ENCODE results near the gene DRD1. TPM values are rescaled to one million over a fixed set of nuclear protein-coding genes. Genes with fewer than 3 reads are reported as not detected.

Gene DRD1
- total RNA-seq, 2 donors from 2014 or later: 0.10 TPM; not detected in 1

- H3K27ac ChIP-seq: peak overlapping the region; percentile 68
Measured at GRCh38 chr5:175479125-175479881, 35.3 kb upstream of the DRD1 start.

GRCh38 chr5:175478384-175479124 is 34.6 kb upstream of the DRD1 start, which contains the start of gene SFXN1:
SFXN1 (plus strand) TSS chr5:175478560; CDS start chr5:175492104, 13,544 bp downstream.
- peak within 1 kb of the TSS; percentile 72 for H3K4me3 ChIP-seq
- no peak for TF ChIP-seq CTCF (IDR thresholded peaks at IDR 0.05)
- H3K27me3 ChIP-seq: no peaks in the 10 kb centered on the region
- H3K4me1 ChIP-seq: no peaks in the 10 kb centered on the region
- peak within 1 kb of the TSS; percentile 82 to 84 for H3K9ac ChIP-seq (ENCODE audit: low read depth in 2 of 2, low read length in 2 of 2)
- no peaks in the 10 kb centered on the region for H3K9me3 ChIP-seq
- no peaks in the 10 kb centered on the region for H3K36me3 ChIP-seq
- peak; percentile 87 for DNase-seq
- H3K27ac ChIP-seq: peak within 1 kb of the TSS; percentile 68
- intact Hi-C loops (cut with DNase I): no loop called here

More at GRCh38 chr5:175479125-175479881, 35.3 kb upstream of the DRD1 start:
- intact Hi-C loops (cut with DNase I): no loop called here
- Histone ChIP-seq H3K4me3 (peak overlapping the region; percentile 72), H3K9ac (ENCODE audit: low read depth in 2 of 2, low read length in 2 of 2) (peak overlapping the region; percentile 82 to 84), H3K9me3 (no peaks in the 10 kb centered on the region), H3K27me3 (no peaks in the 10 kb centered on the region), H3K36me3 (no peaks in the 10 kb centered on the region), H3K4me1 (no peaks in the 10 kb centered on the region)
- DNase-seq: peak; percentile 66
- TF ChIP-seq CTCF (IDR thresholded peaks at IDR 0.05): no peak

- peak overlapping the region; percentile 68 for H3K27ac ChIP-seq
- H3K9ac ChIP-seq (ENCODE audit: low read depth in 2 of 2, low read length in 2 of 2): peak overlapping the region; percentile 42 to 84
- no peaks in the 10 kb centered on the region for H3K4me1 ChIP-seq
- DNase-seq: no peak
- peak overlapping the region; percentile 72 for H3K4me3 ChIP-seq
- no peaks in the 10 kb centered on the region for H3K36me3 ChIP-seq
- intact Hi-C loops (cut with DNase I): no loop called here
- H3K9me3 ChIP-seq: no peaks in the 10 kb centered on the region
- no peaks in the 10 kb centered on the region for H3K27me3 ChIP-seq
- no peak for TF ChIP-seq CTCF (IDR thresholded peaks at IDR 0.05)
Measured at GRCh38 chr5:175478008-175478383, 34.0 kb upstream of the DRD1 start.

GRCh38 chr5:175477440-175477839 is 33.5 kb upstream of the DRD1 start:
- no peak overlapping the region for H3K9ac ChIP-seq (ENCODE audit: low read depth in 2 of 2, low read length in 2 of 2)
- intact Hi-C loops (cut with DNase I): no loop called here

More at GRCh38 chr5:175477440-175477839, 33.5 kb upstream of the DRD1 start:
- Histone ChIP-seq H3K4me3 (no peak overlapping the region), H3K36me3 (no peaks in the 10 kb centered on the region), H3K27me3 (no peaks in the 10 kb centered on the region), H3K9me3 (no peaks in the 10 kb centered on the region), H3K27ac (no peak overlapping the region), H3K4me1 (no peaks in the 10 kb centered on the region)
- no peak for TF ChIP-seq CTCF (IDR thresholded peaks at IDR 0.05)
- no peak for DNase-seq
